Measurements from ENCODE around the gene CECR2. TPM values are rescaled to one million over a fixed set of nuclear protein-coding genes. Genes with fewer than 3 reads are reported as not detected.

Gene CECR2
- total RNA-seq, 1 experiment from 2014 or later = 154 TPM

DNA sequence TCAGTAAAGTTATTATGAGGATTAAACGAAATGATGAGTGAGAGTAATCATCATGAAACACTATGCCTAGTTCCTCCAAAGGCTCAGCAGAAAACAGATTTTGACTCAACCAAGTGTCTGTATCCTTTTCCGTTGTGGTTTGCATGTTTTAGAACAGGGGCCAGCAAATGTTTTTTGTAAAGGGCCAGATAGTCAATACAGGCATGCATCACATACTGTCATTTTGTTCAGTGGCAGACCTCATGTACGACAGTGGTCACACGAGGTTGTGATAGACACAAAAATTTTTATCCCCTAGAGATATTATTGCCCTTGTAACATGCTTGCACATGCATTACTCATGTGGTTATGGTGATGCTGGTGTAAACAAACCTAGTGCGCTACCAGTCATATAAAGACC is 112.2 kb downstream of the CECR2 start:
- Histone ChIP-seq H3K23me2 (ENCODE audit: insufficient read length, low read depth, low read length, poor library complexity, severe bottlenecking) (no peaks in the 10 kb centered on the region), H3K56ac (ENCODE audit: insufficient read length, low read depth, low read length) (no peak overlapping the region), H3K27ac (ENCODE audit: insufficient read length, low read depth, low read length) (no peak overlapping the region), H2BK15ac (ENCODE audit: low read depth, low read length) (no peak overlapping the region), H3K4me2 (ENCODE audit: insufficient read depth, insufficient read length, low read length) (no peak overlapping the region), H3T11ph (ENCODE audit: low read length) (no peak overlapping the region), H3K79me2 (ENCODE audit: insufficient read depth, low read length) (peaks cover 7% of the 10 kb centered on the region; the same call in 1 of the 2 replicates), H2AFZ (ENCODE audit: low read length) (no peak overlapping the region), H3K14ac (ENCODE audit: insufficient read depth, low read length) (no peak overlapping the region), H2BK5ac (ENCODE audit: insufficient read length, low read length) (no peak overlapping the region), H3K18ac (ENCODE audit: insufficient read length, low read depth, low read length) (no peak overlapping the region), H3K4me1 (ENCODE audit: insufficient read depth, low read length) (no peaks in the 10 kb centered on the region), H3K9me3 (ENCODE audit: control insufficient read depth, low read depth, low read length) (no peaks in the 10 kb centered on the region), H4K8ac (replicated peaks; ENCODE audit: insufficient read length, low read depth, low read length) (no peak overlapping the region), H3K79me1 (ENCODE audit: insufficient read depth, low read depth, low read length, poor library complexity, severe bottlenecking) (peaks cover 2% of the 10 kb centered on the region), H4K20me1 (ENCODE audit: control insufficient read depth, insufficient read depth, insufficient read length) (no peaks in the 10 kb centered on the region), H3K4ac (ENCODE audit: low read depth, low read length) (no peak overlapping the region), H2BK120ac (ENCODE audit: low read depth, low read length, poor library complexity, severe bottlenecking) (no peak overlapping the region), H2BK12ac (ENCODE audit: insufficient read length, low read depth, low read length) (no peak overlapping the region), H4K91ac (ENCODE audit: insufficient read length, low read depth, low read length) (no peak overlapping the region), H3K23ac (ENCODE audit: insufficient read length, low read depth, low read length) (no peak overlapping the region), H2BK20ac (ENCODE audit: low read depth, low read length, poor library complexity, severe bottlenecking) (no peak overlapping the region), H4K5ac (ENCODE audit: insufficient read length, low read depth, low read length) (no peak overlapping the region), H3K9ac (ENCODE audit: extremely low read depth, insufficient read length, low read length) (no peak overlapping the region), H3K27me3 (ENCODE audit: insufficient read depth, low read length) (no peaks in the 10 kb centered on the region), H2AK5ac (ENCODE audit: insufficient read length, low read length) (no peak overlapping the region)
- peaks cover 38 to 78% (median 76%) of the 10 kb centered on the region in 3 experiments for H3K36me3 Mint-ChIP-seq (ENCODE audit: insufficient read depth in 1 of 3, low read depth in 3 of 3)
- H3K4me3 Mint-ChIP-seq = no peak overlapping the region
- no CpG with 5 or more reads among the region's 5 CpGs for WGBS (ENCODE audit: extremely low coverage, insufficient read length, low lambda C conversion rate)
- TF ChIP-seq, protein P1, sequence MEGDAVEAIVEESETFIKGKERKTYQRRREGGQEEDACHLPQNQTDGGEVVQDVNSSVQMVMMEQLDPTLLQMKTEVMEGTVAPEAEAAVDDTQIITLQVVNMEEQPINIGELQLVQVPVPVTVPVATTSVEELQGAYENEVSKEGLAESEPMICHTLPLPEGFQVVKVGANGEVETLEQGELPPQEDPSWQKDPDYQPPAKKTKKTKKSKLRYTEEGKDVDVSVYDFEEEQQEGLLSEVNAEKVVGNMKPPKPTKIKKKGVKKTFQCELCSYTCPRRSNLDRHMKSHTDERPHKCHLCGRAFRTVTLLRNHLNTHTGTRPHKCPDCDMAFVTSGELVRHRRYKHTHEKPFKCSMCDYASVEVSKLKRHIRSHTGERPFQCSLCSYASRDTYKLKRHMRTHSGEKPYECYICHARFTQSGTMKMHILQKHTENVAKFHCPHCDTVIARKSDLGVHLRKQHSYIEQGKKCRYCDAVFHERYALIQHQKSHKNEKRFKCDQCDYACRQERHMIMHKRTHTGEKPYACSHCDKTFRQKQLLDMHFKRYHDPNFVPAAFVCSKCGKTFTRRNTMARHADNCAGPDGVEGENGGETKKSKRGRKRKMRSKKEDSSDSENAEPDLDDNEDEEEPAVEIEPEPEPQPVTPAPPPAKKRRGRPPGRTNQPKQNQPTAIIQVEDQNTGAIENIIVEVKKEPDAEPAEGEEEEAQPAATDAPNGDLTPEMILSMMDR (conservative IDR thresholded peaks at IDR 0.05) = no peak
- peaks cover 11 to 12% of the 10 kb centered on the region in 2 experiments for H3K4me1 Mint-ChIP-seq
- H3K9me3 Mint-ChIP-seq = no peaks in the 10 kb centered on the region
- DNase-seq = no peak
- H3K27ac Mint-ChIP-seq = no peak overlapping the region; a peak in 1 of 7 replicates
- H3K27me3 Mint-ChIP-seq (ENCODE audit: low read depth) = no peaks in the 10 kb centered on the region
